A549 treated with AZD9567 at 1 μM for 4 hours (cell line): ENCODE results near the gene WDR20. TPM values are rescaled to one million over a fixed set of nuclear protein-coding genes. Genes with fewer than 3 reads are reported as not detected.

ENCODE experiments used
- total RNA-seq: library from RNA; stranded (reverse); fragments of 200-300 nt; extraction: Qiagen RNA extraction; gene quantifications from 5 replicates; pipeline ENCODE4 v1.2.3, GENCODE V29; 2022; ENCODE audit not compliant: insufficient read depth

Gene WDR20
- total RNA-seq, result 20.2 to 30.2 TPM (median 22.9 TPM) in 5 replicates

GRCh38 chr14:102139286-102140026, at the start of gene WDR20:
Gene WDR20 (plus strand): TSS chr14:102139897. CDS start chr14:102139924, 27 bp downstream.

Other genes starting within 250 kb of the WDR20 start
- gene DYNC1H1, start 175.3 kb upstream of the WDR20 start, total RNA-seq, result 185 to 227 TPM (median 208 TPM) in 5 replicates
- 679 to 1,081 TPM (median 784 TPM) in 5 replicates for gene HSP90AA1, start 52.9 kb upstream of the WDR20 start, total RNA-seq
- 19.2 to 23.8 TPM (median 21.0 TPM) in 5 replicates for gene MOK, start 165.3 kb downstream of the WDR20 start, total RNA-seq
- 6.1 to 6.9 TPM (median 6.4 TPM) in 5 replicates for gene ZNF839, start 179.8 kb downstream of the WDR20 start, total RNA-seq
- gene CINP, start 223.0 kb downstream of the WDR20 start, total RNA-seq, result 58.4 to 99.7 TPM (median 61.5 TPM) in 5 replicates
- gene TECPR2, start 223.0 kb downstream of the WDR20 start, total RNA-seq, result 5.5 to 10.5 TPM (median 8.8 TPM) in 5 replicates